GM23338 (cell line): ENCODE results near the gene NUTM1.

Experiments
- CREB1 ChIP-seq: fragments of 250-450 bp; sonication (Bioruptor Pico); IDR thresholded peaks from 2 replicates; pipeline ENCODE4 v1.5.0; 2020; ENCODE audit warnings: low read depth, mild to moderate bottlenecking, moderate library complexity
- CTCF ChIP-seq, 2 experiments: fragments of 200-600 bp in 1 of 2; sonication (generic) in 1 of 2; conservative IDR thresholded peaks; 2 replicates each; pipeline versions ENCODE4 v1.5.1 to v1.6.1; 2016 to 2017; ENCODE audit warnings: antibody characterized with exemption in 2 of 2, low read depth in 2 of 2, mild to moderate bottlenecking in 2 of 2, moderate library complexity in 1 of 2
- ETS1 ChIP-seq: IDR thresholded peaks from 2 replicates; pipeline ENCODE4 v1.6.1; 2016; ENCODE audit warnings: antibody characterized with exemption
- EZH2 ChIP-seq: fragments of 200-600 bp; sonication (generic); IDR thresholded peaks from one replicate; pipeline ENCODE4 v1.8.0; 2017; ENCODE audit warnings: antibody characterized with exemption, mild to moderate bottlenecking, low read depth; ENCODE audit not compliant: unreplicated experiment
- EZH2phosphoT487 ChIP-seq: fragments of 200-600 bp; sonication (generic); IDR thresholded peaks from one replicate; pipeline ENCODE4 v1.8.1; 2018; ENCODE audit warnings: antibody characterized with exemption; ENCODE audit not compliant: unreplicated experiment
- JUNB ChIP-seq: IDR thresholded peaks from one replicate; pipeline ENCODE4 v1.6.1; 2016; ENCODE audit warnings: antibody characterized with exemption; ENCODE audit not compliant: unreplicated experiment
- NANOG ChIP-seq: IDR thresholded peaks from 2 replicates; pipeline ENCODE4 v1.6.1; 2016; ENCODE audit warnings: antibody characterized with exemption, borderline replicate concordance
- POLR2AphosphoS5 ChIP-seq: IDR thresholded peaks from 2 replicates; pipeline ENCODE4 v1.6.1; 2016; ENCODE audit warnings: antibody characterized with exemption, low read depth
- STAT1 ChIP-seq: IDR thresholded peaks from one replicate; pipeline ENCODE4 v1.6.1; 2016; ENCODE audit warnings: antibody characterized with exemption; ENCODE audit not compliant: unreplicated experiment
- ZNF331 ChIP-seq: fragments of 250-450 bp; sonication (Bioruptor Pico); IDR thresholded peaks from 2 replicates; pipeline ENCODE4 v1.5.0; 2020; ENCODE audit warnings: low read depth, mild to moderate bottlenecking, moderate library complexity
- TF ChIP-seq, protein P1 (sequence below): IDR thresholded peaks from one replicate; pipeline ENCODE4 v1.6.1; 2018; ENCODE audit warnings: antibody characterized with exemption; ENCODE audit not compliant: unreplicated experiment
- TF ChIP-seq, protein P2 (sequence below): fragments of 250-450 bp; sonication (Bioruptor Pico); IDR thresholded peaks from 2 replicates; pipeline ENCODE4 v1.5.0; 2020; ENCODE audit warnings: mild to moderate bottlenecking, moderate library complexity

DNA sequence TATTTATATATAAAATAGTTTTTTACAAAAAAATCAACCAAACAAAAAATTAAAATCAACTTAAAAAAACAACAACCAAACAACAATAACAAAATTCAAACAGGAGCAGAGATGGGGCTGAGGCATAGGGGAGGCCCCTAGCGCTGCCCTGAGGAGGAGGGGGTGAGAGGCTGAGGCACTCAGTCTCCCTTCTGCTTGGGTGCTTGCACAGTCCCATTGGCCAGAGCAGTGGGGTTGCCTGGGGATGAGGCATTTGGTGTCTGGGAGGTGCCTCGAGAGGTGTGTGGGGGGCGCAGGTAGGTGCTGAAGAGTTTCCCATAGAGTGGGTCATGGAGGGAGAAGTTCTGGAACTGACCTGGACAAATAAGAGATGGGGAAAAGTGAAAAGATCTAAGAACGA lies 15.8 kb downstream of the NUTM1 start:
- TF ChIP-seq CTCF (conservative IDR thresholded peaks at IDR 0.05; ENCODE audit: low read depth in 2 of 2) (no peak), EZH2phosphoT487 (no peak), POLR2AphosphoS5 (no peak), EZH2 (no peak), ETS1 (no peak), STAT1 (no peak), JUNB (no peak), CREB1 (CRISPR knock-in tag) (no peak), ZNF331 (no peak), NANOG (no peak)
- TF ChIP-seq, protein P1, sequence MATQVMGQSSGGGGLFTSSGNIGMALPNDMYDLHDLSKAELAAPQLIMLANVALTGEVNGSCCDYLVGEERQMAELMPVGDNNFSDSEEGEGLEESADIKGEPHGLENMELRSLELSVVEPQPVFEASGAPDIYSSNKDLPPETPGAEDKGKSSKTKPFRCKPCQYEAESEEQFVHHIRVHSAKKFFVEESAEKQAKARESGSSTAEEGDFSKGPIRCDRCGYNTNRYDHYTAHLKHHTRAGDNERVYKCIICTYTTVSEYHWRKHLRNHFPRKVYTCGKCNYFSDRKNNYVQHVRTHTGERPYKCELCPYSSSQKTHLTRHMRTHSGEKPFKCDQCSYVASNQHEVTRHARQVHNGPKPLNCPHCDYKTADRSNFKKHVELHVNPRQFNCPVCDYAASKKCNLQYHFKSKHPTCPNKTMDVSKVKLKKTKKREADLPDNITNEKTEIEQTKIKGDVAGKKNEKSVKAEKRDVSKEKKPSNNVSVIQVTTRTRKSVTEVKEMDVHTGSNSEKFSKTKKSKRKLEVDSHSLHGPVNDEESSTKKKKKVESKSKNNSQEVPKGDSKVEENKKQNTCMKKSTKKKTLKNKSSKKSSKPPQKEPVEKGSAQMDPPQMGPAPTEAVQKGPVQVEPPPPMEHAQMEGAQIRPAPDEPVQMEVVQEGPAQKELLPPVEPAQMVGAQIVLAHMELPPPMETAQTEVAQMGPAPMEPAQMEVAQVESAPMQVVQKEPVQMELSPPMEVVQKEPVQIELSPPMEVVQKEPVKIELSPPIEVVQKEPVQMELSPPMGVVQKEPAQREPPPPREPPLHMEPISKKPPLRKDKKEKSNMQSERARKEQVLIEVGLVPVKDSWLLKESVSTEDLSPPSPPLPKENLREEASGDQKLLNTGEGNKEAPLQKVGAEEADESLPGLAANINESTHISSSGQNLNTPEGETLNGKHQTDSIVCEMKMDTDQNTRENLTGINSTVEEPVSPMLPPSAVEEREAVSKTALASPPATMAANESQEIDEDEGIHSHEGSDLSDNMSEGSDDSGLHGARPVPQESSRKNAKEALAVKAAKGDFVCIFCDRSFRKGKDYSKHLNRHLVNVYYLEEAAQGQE = no peak
- TF ChIP-seq, protein P2, sequence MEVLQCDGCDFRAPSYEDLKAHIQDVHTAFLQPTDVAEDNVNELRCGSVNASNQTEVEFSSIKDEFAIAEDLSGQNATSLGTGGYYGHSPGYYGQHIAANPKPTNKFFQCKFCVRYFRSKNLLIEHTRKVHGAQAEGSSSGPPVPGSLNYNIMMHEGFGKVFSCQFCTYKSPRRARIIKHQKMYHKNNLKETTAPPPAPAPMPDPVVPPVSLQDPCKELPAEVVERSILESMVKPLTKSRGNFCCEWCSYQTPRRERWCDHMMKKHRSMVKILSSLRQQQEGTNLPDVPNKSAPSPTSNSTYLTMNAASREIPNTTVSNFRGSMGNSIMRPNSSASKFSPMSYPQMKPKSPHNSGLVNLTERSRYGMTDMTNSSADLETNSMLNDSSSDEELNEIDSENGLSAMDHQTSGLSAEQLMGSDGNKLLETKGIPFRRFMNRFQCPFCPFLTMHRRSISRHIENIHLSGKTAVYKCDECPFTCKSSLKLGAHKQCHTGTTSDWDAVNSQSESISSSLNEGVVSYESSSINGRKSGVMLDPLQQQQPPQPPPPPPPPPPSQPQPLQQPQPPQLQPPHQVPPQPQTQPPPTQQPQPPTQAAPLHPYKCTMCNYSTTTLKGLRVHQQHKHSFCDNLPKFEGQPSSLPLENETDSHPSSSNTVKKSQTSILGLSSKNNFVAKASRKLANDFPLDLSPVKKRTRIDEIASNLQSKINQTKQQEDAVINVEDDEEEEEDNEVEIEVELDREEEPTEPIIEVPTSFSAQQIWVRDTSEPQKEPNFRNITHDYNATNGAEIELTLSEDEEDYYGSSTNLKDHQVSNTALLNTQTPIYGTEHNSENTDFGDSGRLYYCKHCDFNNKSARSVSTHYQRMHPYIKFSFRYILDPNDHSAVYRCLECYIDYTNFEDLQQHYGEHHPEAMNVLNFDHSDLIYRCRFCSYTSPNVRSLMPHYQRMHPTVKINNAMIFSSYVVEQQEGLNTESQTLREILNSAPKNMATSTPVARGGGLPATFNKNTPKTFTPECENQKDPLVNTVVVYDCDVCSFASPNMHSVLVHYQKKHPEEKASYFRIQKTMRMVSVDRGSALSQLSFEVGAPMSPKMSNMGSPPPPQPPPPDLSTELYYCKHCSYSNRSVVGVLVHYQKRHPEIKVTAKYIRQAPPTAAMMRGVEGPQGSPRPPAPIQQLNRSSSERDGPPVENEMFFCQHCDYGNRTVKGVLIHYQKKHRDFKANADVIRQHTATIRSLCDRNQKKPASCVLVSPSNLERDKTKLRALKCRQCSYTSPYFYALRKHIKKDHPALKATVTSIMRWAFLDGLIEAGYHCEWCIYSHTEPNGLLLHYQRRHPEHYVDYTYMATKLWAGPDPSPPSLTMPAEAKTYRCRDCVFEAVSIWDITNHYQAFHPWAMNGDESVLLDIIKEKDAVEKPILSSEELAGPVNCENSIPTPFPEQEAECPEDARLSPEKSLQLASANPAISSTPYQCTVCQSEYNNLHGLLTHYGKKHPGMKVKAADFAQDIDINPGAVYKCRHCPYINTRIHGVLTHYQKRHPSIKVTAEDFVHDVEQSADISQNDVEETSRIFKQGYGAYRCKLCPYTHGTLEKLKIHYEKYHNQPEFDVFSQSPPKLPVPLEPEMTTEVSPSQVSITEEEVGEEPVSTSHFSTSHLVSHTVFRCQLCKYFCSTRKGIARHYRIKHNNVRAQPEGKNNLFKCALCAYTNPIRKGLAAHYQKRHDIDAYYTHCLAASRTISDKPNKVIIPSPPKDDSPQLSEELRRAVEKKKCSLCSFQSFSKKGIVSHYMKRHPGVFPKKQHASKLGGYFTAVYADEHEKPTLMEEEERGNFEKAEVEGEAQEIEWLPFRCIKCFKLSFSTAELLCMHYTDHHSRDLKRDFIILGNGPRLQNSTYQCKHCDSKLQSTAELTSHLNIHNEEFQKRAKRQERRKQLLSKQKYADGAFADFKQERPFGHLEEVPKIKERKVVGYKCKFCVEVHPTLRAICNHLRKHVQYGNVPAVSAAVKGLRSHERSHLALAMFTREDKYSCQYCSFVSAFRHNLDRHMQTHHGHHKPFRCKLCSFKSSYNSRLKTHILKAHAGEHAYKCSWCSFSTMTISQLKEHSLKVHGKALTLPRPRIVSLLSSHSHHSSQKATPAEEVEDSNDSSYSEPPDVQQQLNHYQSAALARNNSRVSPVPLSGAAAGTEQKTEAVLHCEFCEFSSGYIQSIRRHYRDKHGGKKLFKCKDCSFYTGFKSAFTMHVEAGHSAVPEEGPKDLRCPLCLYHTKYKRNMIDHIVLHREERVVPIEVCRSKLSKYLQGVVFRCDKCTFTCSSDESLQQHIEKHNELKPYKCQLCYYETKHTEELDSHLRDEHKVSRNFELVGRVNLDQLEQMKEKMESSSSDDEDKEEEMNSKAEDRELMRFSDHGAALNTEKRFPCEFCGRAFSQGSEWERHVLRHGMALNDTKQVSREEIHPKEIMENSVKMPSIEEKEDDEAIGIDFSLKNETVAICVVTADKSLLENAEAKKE (CRISPR knock-in tag) = no peak
